ENCODE data around the gene VCX3A.
"Not testable (repeated sequence)": the region's sequence is repeated elsewhere in the genome, so short reads cannot be mapped to it uniquely, and the experiment has no call there.

Gene VCX3A

GRCh38 chrX:6535018-6535417 lies at the start of gene VCX3A:
Gene VCX3A (minus strand): TSS chrX:6535118. CDS start chrX:6534497, 621 bp downstream.
- DNase-seq (ENCODE audit: low spot score), result not testable (repeated sequence)

- DNase-seq (ENCODE audit: low spot score), result no peak
These were observed 39.8 kb upstream of the VCX3A start for GRCh38 chrX:6574762-6575161.

- no peak for DNase-seq (ENCODE audit: low spot score)
These were observed 33.1 kb upstream of the VCX3A start for GRCh38 chrX:6568031-6568430.

- no peak for DNase-seq (ENCODE audit: low spot score)
These were observed 24.1 kb upstream of the VCX3A start for GRCh38 chrX:6558979-6559378.

GRCh38 chrX:6557690-6558089 lies 22.8 kb upstream of the VCX3A start:
- no peak for DNase-seq (ENCODE audit: low spot score)

- no peak for DNase-seq (ENCODE audit: low spot score)
These were observed 16.1 kb upstream of the VCX3A start for GRCh38 chrX:6550999-6551398.

GRCh38 chrX:6545712-6546111 lies 10.8 kb upstream of the VCX3A start:
- no peak for DNase-seq (ENCODE audit: low spot score)

- DNase-seq (ENCODE audit: low spot score), result no peak
These were observed 8.3 kb downstream of the VCX3A start for GRCh38 chrX:6526564-6527136.

GRCh38 chrX:6517376-6517775 lies 17.5 kb downstream of the VCX3A start:
- DNase-seq (ENCODE audit: low spot score), result no peak

- no peak for DNase-seq (ENCODE audit: low spot score)
These were observed 28.5 kb downstream of the VCX3A start for GRCh38 chrX:6506444-6506843.

GRCh38 chrX:6505960-6506359 lies 29.0 kb downstream of the VCX3A start:
- DNase-seq (ENCODE audit: low spot score), result no peak

- no peak for DNase-seq (ENCODE audit: low spot score)
These were observed 34.2 kb downstream of the VCX3A start for GRCh38 chrX:6500719-6501118.

GRCh38 chrX:6498324-6498723 lies 36.6 kb downstream of the VCX3A start:
- no peak for DNase-seq (ENCODE audit: low spot score)

Data from HuH-7.5 (cell line).